Esophagus mucosa (tissue), 1 donor: Measurements from ENCODE around the gene IFITM5. TPM values are rescaled to one million over a fixed set of nuclear protein-coding genes. Genes with fewer than 3 reads are reported as not detected.
A peak's percentile ranks its signal among the peaks of the same experiment; 100 is the strongest.
"Not testable (repeated sequence)": the region's sequence is repeated elsewhere in the genome, so short reads cannot be mapped to it uniquely, and the experiment has no call there.

ENCODE experiments used
- ATAC-seq: fragments of 200-7000 bp; cut with Tn5 transposase; one replicate; pipeline ENCODE4 v1.9.1; 2020
- total RNA-seq: library from RNA; stranded (reverse); gene quantifications from one replicate; pipeline ENCODE4 v1.2.4, GENCODE V29; 2023
- donor health status: DM: yes; HTN: yes; CAD: no.

Gene IFITM5
- total RNA-seq, 1 donor from 2014 or later = not detected

DNA sequence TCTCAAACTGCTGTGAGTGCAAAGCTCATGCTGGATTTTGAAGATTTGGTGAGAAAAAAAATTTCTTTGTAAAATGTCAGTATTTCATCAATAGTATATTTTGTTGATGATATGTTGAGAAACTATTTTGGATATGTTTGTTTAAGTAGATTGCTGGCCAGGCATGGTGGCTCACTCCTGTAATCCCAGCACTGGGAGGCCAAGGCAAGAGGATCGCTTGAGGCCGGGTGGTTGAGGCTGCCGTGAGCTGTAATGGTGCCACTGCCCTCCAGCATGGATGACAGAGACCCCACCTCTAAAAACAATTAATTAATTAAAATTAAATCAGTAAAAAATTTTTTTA is 28.2 kb upstream of the IFITM5 start:
- no peak for ATAC-seq

- peak; percentile 73 for ATAC-seq
These were observed 27.7 kb upstream of the IFITM5 start for GRCh38 chr11:326842-327580.

GRCh38 chr11:326592-326841 is 27.2 kb upstream of the IFITM5 start:
- ATAC-seq = no peak

DNA sequence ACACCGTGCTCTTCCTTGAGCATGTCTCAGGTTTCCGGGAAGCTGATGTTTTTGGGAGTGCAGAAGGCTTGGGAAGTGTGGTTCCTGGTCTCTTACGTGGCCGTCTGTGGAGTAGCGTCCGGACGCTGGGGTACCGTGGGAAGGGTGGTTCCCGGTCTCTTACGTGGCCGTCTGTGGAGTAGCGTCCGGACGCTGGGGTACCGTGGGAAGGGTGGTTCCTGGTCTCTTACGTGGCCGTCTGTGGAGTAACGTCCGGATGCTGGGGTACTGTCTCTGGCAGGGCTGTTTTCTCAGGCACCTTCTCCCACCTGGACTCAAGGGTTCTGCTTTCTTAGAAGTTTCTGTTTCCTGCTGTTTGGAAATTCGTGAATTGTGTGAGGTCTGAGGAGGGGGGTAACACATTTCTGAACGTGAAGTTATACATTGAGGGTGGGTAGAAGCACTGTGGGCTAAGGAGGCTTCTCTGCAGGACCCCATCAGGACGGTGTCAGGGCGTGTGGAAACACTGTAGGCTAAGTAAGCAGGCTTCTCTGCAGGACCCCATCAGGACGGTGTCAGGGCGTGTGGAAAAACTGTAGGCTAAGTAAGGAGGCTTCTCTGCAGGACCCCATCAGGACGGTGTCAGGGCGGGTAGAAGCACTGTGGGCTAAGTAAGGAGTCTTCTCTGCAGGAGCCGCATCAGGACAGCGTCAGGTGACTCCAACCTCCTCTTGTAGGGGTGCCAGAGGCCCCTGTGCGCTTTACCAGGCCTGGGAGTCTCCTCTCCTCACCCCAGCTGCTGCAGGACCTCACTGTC is 26.7 kb upstream of the IFITM5 start:
- ATAC-seq = peak; percentile 10

- ATAC-seq = not testable (repeated sequence)
These were observed 25.5 kb upstream of the IFITM5 start for GRCh38 chr11:324593-325517.

GRCh38 chr11:324156-324555 is 24.8 kb upstream of the IFITM5 start:
- ATAC-seq = no peak

DNA sequence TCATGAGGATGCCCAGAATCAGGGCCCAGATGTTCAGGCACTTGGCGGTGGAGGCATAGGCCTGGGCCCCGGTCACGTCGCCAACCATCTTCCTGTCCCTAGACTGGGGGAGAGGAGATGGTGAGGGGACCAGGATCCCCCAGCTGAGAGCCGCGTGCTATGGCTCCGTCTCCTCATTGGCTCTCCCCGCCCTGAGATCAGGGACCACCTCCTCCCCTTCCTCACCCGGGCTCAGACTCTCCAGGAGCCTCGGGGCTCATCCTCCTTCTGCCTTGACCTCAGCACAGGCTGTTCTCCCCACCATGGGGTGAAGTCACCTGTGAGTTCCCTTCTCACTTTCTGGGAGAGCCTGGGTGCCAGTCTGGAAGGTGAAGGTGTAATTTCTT is 20.6 kb upstream of the IFITM5 start:
- ATAC-seq = not testable (repeated sequence)

DNA sequence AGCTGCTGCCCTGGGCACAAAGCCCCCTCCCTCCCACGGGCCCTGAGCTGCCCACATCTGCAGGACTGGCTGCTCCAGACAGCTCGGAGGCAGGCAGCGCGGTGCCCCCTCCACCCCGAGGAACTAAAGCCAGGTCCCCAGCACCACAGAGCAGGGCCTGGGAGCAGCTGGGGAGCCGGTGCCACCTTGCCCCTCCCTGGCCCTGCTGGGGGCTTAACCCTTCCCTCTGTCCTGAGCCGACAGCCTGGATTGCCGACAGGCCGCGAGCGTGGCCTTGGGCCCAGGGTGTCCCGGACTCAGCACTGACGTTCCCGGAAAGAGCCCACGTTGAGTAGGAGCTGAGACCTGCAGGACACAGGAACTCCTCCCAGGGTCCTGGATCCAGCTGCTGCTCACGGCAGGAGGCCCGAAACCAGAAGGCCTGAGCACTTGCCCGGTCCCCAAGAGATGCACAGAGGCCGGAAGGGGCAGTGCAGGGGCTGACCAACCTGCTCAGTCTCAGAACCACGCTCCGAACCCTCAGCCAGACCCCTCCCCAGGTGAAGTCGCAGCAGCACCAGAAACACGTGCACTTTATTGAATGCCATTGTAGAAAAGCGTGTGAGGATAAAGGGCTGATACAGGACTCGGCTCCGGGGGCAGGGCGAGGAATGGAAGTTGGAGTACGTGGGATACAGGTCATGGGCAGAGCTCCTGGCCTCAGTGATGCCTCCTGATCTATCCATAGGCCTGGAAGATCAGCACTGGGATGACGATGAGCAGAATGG is 20.0 kb upstream of the IFITM5 start:
- ATAC-seq = peak; percentile 47

- ATAC-seq = peak; percentile 63
These were observed 19.2 kb upstream of the IFITM5 start for GRCh38 chr11:318405-319120.

DNA sequence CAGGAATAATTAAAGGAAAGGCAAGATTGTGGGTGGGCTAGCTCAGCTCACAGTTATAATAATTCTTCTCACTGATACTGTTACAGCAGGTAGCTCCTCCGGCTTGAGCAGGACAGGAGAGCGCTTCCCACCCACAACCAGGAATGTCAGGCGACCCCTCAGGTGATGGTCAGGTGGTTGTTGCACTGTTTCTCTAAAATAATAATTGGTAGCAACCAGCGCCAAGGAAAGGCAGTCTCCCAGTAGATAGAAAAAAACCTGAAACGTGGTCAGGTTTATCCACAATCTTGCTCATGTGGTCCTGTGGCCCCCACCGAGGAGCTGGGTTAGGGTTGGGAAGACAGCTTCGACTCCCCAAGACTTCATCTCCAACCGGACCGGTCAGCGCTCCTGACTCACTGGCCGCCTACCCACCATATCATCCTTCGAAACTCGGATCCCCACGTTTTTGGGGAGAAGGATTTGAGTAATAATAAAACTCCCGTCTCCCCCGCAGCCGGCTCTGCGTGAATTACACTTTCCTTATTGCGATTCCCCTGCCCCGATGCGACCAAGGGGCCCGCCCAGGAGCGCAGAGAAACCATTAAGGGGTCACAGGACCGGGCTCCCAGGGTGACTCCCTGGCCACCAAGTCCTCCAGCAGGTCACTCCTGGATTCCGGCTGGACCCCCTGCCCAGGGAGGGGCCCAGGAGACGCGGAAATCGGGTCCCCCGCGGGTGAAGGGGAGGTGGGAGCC is 18.5 kb upstream of the IFITM5 start:
- not testable (repeated sequence) for ATAC-seq

DNA sequence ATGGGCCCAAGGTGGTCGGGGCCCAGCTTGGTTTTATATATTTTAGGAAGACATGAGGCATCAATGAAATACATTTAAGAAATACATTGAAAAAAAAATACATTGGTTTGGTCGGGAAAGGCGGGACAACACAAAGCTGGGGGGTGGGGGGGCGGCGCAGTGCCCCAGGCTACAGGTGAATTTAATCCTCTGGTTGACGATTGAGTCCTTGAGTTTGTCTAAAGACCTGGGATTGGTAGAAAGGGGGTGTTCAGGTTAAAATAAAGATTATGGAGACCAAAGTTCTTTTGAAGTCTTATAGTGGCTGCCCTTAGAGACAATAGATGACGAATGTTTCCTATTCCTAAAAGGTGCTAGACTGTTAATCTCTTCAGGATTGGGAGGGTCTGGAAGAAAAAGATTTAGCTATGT is 17.6 kb upstream of the IFITM5 start:
- ATAC-seq = no peak

- ATAC-seq = no peak
These were observed 16.8 kb upstream of the IFITM5 start for GRCh38 chr11:316031-316701.

GRCh38 chr11:315516-315994 is 16.2 kb upstream of the IFITM5 start:
- ATAC-seq = no peak

- ATAC-seq = no peak
These were observed 15.7 kb upstream of the IFITM5 start for GRCh38 chr11:315051-315481.

DNA sequence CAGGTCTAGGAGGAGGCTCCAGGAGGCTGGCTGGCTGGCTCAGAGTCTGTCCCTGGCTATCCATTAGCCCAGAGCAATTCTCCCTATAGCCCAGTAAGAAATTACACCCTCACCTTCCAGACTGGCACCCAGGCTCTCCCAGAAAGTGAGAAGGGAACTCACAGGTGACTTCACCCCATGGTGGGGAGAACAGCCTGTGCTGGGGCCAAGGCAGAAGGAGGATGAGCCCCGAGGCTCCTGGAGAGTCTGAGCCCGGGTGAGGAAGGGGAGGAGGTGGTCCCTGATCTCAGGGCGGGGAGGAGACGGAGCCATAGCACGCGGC is 15.2 kb upstream of the IFITM5 start:
- ATAC-seq = not testable (repeated sequence)

DNA sequence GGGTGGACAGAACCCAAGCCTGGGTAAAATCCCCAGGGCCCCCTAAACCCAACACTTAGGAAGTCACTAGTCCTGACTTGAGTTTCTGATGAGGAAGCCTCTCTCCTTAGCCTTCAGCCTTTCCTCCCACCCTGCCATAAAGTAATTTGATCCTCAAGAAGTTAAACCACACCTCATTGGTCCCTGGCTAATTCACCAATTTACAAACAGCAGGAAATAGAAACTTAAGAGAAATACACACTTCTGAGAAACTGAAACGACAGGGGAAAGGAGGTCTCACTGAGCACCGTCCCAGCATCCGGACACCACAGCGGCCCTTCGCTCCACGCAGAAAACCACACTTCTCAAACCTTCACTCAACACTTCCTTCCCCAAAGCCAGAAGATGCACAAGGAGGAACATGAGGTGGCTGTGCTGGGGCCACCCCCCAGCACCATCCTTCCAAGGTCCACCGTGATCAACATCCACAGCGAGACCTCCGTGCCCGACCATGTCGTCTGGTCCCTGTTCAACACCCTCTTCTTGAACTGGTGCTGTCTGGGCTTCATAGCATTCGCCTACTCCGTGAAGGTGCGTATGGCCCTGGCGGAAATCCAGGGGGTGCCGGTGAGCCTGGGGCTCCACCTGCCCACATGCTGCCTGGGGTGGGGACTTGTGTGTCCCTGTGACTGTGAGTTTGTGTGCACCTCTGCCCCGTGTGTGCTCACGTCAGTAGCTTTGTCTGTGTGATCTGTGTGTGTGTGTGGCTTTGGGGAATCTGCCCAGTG is 14.6 kb upstream of the IFITM5 start, which contains the start of gene IFITM1:
Gene IFITM1 (plus strand): TSS at position 254 of the 767 bp plus-strand sequence. CDS start 131 bp downstream, at position 385.
- peak; percentile 7 for ATAC-seq

DNA sequence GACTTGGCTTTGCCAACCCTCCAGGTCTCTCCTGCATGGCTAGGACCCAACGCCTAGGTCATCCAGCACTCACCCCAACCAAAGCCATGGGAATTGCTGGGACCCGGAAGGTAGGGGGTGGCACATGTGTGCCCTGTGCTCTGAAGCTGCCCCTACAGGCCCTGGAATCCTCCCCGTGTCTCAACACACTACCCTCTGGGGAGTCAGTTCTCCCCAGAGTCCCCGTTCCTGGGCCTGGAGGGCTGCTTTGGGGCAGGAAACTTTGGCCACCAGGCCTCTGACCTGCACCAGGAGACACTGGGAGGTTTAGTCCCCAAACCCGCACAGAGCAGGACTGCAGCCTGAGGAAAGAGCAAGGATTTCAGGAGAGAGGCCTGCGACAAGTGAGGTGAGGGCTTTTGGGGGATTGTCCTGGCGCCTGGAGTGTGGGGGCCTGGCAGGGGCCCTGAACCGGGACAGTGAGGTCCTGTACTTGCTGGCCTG is 14.0 kb upstream of the IFITM5 start:
- ATAC-seq = no peak

DNA sequence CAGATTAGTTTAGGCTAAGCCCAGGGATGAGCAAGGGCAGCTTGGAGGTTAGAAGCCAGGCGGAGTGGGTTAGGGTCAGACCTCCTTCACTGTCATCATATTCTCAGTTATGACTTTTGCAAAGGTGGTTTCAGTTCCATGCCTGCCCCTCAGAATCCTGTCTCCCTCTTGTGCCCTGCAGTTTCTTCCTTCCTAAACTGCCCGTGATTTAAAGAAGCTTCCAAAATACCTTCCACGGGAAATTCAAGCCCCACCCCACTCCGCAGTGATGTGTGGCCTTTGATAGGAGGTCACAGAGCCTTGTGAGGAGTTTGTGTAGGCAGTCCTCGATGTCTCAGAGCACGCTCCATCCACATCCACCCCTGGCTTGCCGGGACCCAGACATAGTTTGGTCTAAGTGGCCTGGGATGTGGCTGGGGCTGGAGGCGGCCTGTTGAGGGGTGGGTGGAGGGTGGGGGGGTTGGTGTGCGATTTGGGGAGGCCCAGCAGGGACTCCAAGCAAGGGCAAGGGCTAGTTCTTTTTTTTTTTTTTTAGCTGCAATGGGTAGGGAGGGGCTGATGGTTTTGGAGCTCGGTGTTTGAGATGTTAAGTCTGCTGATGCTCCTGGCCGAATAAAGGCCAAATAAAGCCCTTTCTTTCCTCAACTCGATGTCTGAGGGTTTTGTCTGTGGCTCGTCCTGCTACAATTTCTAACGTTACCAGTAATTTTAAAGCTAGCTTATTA is 12.9 kb upstream of the IFITM5 start:
- ATAC-seq = no peak
